Cardiac muscle cell (in vitro differentiated cells and primary cell): ENCODE results near the gene SOWAHC. TPM values are rescaled to one million over a fixed set of nuclear protein-coding genes. Genes with fewer than 3 reads are reported as not detected.

ENCODE experiments used
- DNase-seq, 2 donors: peaks; one replicate each; pipeline versions ENCODE4 v3.0.0 to v3.0.0-alpha.2; 2010 to 2017; ENCODE audit warnings: low read depth in 1 of 2, low spot score in 1 of 2
- H3K27ac ChIP-seq: fragments of 200-600 bp; sonication (generic); 2 replicates; pipeline ENCODE4 v1.5.1; 2016
- H3K27me3 ChIP-seq: fragments of 200-600 bp; sonication (generic); 2 replicates; pipeline ENCODE4 v1.6.0; 2016; ENCODE audit warnings: control low read depth
- H3K36me3 ChIP-seq: fragments of 200-600 bp; sonication (generic); 2 replicates; pipeline ENCODE4 v1.5.1; 2016; ENCODE audit warnings: control low read depth
- H3K4me1 ChIP-seq: fragments of 200-600 bp; sonication (generic); 2 replicates; pipeline ENCODE4 v1.8.1; 2017; ENCODE audit warnings: low read depth, mild to moderate bottlenecking, mixed run types
- H3K4me3 ChIP-seq: fragments of 200-600 bp; sonication (generic); 2 replicates; pipeline ENCODE4 v1.5.1; 2016; ENCODE audit warnings: mild to moderate bottlenecking
- H3K9me3 ChIP-seq: fragments of 200-600 bp; sonication (generic); 2 replicates; pipeline ENCODE4 v1.5.1; 2017; ENCODE audit warnings: low read depth, mild to moderate bottlenecking, control low read depth
- polyA plus RNA-seq: library from polyadenylated mRNA; unstranded; fragments of >200 nt; fragmentation: Nextera tagmentation; extraction: Ambion mirVana; gene quantifications from 2 replicates; pipeline ENCODE4 v1.2.1, GENCODE V29; 2016
- total RNA-seq: library from RNA; depleted of rRNA; stranded (reverse); fragments of >200 nt; gene quantifications from 2 replicates; pipeline ENCODE4 v1.2.3, GENCODE V29; 2016
- TF ChIP-seq, protein P1 (sequence below): IDR thresholded peaks from 2 replicates; pipeline ENCODE4 v1.5.1; 2012; ENCODE audit warnings: low read depth, mild to moderate bottlenecking, low read length

Gene SOWAHC
- total and polyA plus RNA-seq, 2 experiments from 2014 or later: 8.5 to 11.7 TPM

DNA sequence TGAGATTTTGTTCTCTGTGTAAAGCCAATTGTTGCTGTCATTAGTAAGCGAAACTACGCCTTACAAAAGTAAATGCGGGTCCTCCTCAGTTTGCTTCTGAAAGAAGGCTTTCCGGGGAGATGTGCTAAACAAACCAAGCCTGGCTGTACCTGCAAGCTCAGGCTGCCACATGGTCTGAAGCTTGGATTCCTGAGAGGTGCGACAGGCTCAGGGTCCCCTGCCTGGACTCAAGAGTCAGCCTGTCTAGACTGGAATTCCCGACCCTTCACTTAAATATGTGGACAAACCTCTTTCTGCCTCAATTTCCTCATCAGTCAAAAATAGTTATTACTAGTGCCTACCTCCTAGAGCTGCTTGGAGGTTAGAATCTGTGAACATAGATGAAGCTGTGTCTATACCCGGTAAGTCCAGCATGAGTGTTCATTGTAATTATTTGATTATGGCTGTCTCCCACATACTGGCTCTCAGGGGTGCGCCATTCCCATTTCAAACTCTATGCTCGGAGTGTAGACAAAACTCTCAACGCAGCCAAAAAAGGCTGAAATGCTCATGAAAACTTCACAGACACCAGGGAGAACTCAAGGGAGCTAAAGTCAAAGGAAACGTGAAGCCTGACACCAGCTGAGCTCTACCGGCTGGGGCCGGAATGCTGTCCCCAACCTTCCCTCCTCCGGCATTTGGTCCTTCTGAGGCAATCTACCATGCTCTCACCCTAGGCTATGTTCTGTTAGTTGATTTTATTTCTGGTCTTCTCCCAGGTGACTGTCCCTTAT is 31.4 kb downstream of the SOWAHC start:
- Histone ChIP-seq H3K4me3 (no peak overlapping the region), H3K27me3 (no peaks in the 10 kb centered on the region), H3K4me1 (peaks cover 9% of the 10 kb centered on the region), H3K36me3 (no peaks in the 10 kb centered on the region), H3K27ac (peak overlapping the region; percentile 59), H3K9me3 (no peaks in the 10 kb centered on the region)
- DNase-seq: no peak
- TF ChIP-seq, protein P1, sequence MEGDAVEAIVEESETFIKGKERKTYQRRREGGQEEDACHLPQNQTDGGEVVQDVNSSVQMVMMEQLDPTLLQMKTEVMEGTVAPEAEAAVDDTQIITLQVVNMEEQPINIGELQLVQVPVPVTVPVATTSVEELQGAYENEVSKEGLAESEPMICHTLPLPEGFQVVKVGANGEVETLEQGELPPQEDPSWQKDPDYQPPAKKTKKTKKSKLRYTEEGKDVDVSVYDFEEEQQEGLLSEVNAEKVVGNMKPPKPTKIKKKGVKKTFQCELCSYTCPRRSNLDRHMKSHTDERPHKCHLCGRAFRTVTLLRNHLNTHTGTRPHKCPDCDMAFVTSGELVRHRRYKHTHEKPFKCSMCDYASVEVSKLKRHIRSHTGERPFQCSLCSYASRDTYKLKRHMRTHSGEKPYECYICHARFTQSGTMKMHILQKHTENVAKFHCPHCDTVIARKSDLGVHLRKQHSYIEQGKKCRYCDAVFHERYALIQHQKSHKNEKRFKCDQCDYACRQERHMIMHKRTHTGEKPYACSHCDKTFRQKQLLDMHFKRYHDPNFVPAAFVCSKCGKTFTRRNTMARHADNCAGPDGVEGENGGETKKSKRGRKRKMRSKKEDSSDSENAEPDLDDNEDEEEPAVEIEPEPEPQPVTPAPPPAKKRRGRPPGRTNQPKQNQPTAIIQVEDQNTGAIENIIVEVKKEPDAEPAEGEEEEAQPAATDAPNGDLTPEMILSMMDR: no peak

DNA sequence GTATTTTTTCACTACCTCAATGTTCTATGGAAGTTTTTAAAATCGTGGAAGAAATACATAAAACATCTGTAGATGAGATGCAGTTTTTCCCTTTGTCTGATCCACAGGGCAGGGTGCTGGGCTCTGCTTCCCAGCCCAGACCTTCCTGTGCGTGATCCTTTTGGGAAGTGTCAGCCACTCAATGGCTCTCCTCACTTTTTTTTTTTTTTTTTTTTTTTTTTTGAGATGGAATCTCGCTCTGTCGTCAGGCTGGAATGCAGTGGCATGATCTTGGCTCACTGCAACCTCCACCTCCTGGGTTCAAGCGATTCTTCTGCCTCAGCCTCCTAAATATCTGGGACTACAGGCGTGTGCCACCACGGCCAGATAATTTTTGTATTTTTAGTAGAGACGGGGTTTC is 32.8 kb downstream of the SOWAHC start:
- Histone ChIP-seq H3K36me3 (no peaks in the 10 kb centered on the region), H3K27me3 (no peaks in the 10 kb centered on the region), H3K4me3 (no peak overlapping the region), H3K9me3 (no peaks in the 10 kb centered on the region), H3K27ac (no peak overlapping the region), H3K4me1 (peaks cover 9% of the 10 kb centered on the region)
- DNase-seq: no peak
- TF ChIP-seq, protein P1: no peak

DNA sequence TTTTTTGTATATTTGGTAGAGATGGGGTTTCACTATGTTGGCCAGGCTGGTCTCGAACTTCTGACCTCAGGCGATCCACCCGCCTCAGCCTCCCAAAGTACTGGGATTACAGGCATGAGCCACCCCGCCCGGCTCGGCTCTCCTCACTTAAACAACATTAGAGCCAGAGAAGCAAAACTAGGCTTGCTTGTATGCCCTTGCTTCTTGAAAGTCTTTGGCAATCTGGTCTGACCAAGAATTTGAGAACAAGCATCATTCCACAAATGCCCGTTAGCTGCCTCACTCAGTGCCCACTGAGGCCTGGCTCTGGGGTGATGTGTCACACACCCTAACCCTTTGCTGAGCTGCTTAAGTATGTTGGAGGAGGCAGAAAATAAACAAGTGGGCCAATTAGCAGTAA is 33.5 kb downstream of the SOWAHC start:
- Histone ChIP-seq H3K4me1 (peaks cover 9% of the 10 kb centered on the region), H3K4me3 (no peak overlapping the region), H3K27ac (no peak overlapping the region), H3K36me3 (no peaks in the 10 kb centered on the region), H3K27me3 (no peaks in the 10 kb centered on the region), H3K9me3 (no peaks in the 10 kb centered on the region)
- TF ChIP-seq, protein P1: no peak
- DNase-seq: peak in 1 of 2 donors; percentile 42

DNA sequence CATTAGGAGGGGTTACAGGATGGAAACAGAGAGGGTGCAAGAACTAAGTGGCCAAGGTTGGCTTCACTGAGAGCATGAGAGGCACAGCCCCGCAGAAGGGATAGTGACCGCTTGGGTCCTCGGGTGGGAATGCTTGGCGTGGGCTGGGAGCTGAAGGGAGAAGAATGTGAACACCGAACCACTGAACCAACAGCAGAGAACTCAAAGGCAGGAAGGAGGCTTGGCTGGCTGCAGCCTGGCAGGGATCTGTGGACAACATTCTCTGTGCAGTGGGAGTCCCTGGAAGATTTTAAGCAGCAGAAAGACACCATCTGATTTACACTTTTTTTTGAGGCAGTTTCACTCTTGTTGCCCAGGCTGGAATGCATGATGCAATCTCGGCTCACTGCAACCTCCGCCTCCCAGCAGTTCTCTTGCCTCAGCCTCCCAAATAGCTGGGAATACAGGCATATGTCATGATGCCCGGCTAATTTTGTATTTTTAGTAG is 33.9 kb downstream of the SOWAHC start:
- DNase-seq: peak in 1 of 2 donors; percentile 55
- H3K36me3 ChIP-seq: no peaks in the 10 kb centered on the region
- no peak overlapping the region for H3K27ac ChIP-seq
- H3K27me3 ChIP-seq: no peaks in the 10 kb centered on the region
- H3K4me1 ChIP-seq: peaks cover 9% of the 10 kb centered on the region
- H3K4me3 ChIP-seq: no peak overlapping the region
- H3K9me3 ChIP-seq: no peaks in the 10 kb centered on the region
- TF ChIP-seq, protein P1: no peak

DNA sequence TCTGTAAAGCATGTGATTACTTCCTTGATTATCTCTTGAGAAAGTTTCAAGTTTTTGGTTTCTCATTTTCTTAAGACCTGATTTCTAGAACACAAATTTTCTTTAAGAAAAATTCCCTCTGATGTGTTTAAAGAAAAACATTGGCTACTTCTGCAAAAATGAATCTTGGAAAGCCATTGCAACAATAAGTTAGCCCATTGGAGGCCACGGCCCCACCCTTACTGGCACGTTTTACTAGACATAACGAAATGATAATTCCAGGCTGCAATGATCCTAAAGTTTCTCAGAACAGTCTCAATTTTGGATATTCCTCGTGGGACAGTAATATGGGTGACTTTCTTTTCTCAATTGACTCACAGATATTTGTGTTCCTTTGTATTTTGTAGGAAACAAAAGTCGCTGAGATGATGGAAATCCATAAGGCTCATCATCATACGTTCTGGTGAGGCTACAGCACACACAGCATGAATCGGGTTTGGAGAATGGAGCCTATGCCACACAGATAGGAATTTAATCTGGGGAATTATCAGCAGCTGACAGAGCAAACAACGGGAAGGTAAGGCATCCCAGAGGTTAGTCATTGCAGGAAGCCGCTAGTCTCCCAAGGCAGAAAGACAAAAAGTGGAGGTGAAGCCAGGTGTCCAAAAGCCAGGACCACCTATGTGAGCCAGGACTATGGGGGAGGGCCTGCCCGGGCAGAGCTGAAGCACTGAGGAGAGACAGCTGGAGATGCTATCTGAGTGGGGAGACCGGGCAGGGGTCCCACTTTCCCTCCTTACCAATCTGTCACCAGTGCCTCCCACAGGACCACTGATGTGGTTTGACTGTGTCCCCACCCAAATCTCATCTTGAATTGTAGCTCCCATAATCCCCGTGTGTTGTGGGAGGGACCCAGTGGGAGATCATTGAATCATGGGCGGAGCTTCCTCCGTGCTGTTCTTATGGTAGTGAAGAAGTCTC is 35.9 kb downstream of the SOWAHC start:
- Histone ChIP-seq H3K36me3 (no peaks in the 10 kb centered on the region), H3K27me3 (no peaks in the 10 kb centered on the region), H3K9me3 (no peaks in the 10 kb centered on the region), H3K4me3 (no peak overlapping the region), H3K27ac (no peak overlapping the region), H3K4me1 (peaks cover 2% of the 10 kb centered on the region)
- no peak for DNase-seq
- TF ChIP-seq, protein P1: no peak
